ENCODE results near the gene HPSE2.

DNA sequence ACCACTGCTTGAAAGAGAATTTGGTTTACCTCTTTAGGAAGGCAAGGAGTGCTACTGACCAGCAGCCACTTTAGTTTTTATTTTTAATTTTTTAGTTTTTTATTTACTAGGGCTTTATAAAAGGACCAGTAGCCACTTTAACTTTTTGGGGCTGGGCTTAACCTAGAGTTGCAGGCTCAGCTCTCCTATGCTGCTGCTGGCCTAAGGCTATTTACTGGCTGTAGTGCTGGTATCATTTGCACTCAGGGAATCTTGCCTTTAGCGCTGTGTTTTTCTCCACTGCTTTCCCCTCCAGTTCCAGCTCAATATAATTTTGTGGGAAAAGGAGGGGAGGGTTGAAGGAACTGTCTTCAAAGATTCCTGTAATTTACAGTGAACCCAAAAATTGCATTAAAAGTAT is 802.3 kb downstream of the HPSE2 start:
- TF ChIP-seq IRF2 (CRISPR knock-in tag; IDR thresholded peaks at IDR 0.05): no peak
- no peak for TF ChIP-seq REPIN1 (CRISPR knock-in tag; IDR thresholded peaks at IDR 0.05; ENCODE audit: borderline replicate concordance, low read depth)
- TF ChIP-seq DNMT1 (CRISPR knock-in tag; IDR thresholded peaks at IDR 0.05): no peak
- no peak for TF ChIP-seq HMG20B (CRISPR knock-in tag; conservative IDR thresholded peaks at IDR 0.05)
- TF ChIP-seq, protein P1, sequence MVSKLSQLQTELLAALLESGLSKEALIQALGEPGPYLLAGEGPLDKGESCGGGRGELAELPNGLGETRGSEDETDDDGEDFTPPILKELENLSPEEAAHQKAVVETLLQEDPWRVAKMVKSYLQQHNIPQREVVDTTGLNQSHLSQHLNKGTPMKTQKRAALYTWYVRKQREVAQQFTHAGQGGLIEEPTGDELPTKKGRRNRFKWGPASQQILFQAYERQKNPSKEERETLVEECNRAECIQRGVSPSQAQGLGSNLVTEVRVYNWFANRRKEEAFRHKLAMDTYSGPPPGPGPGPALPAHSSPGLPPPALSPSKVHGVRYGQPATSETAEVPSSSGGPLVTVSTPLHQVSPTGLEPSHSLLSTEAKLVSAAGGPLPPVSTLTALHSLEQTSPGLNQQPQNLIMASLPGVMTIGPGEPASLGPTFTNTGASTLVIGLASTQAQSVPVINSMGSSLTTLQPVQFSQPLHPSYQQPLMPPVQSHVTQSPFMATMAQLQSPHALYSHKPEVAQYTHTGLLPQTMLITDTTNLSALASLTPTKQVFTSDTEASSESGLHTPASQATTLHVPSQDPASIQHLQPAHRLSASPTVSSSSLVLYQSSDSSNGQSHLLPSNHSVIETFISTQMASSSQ (IDR thresholded peaks at IDR 0.05; ENCODE audit: low read depth): no peak
- TF ChIP-seq, protein P1 (CRISPR knock-in tag; IDR thresholded peaks at IDR 0.05; ENCODE audit: borderline replicate concordance): no peak
- TF ChIP-seq, protein P2, sequence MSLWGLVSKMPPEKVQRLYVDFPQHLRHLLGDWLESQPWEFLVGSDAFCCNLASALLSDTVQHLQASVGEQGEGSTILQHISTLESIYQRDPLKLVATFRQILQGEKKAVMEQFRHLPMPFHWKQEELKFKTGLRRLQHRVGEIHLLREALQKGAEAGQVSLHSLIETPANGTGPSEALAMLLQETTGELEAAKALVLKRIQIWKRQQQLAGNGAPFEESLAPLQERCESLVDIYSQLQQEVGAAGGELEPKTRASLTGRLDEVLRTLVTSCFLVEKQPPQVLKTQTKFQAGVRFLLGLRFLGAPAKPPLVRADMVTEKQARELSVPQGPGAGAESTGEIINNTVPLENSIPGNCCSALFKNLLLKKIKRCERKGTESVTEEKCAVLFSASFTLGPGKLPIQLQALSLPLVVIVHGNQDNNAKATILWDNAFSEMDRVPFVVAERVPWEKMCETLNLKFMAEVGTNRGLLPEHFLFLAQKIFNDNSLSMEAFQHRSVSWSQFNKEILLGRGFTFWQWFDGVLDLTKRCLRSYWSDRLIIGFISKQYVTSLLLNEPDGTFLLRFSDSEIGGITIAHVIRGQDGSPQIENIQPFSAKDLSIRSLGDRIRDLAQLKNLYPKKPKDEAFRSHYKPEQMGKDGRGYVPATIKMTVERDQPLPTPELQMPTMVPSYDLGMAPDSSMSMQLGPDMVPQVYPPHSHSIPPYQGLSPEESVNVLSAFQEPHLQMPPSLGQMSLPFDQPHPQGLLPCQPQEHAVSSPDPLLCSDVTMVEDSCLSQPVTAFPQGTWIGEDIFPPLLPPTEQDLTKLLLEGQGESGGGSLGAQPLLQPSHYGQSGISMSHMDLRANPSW (CRISPR knock-in tag; IDR thresholded peaks at IDR 0.05; ENCODE audit: borderline replicate concordance): no peak
- TF ChIP-seq IKZF4 (CRISPR knock-in tag; IDR thresholded peaks at IDR 0.05; ENCODE audit: borderline replicate concordance, low read depth, not compliant biosample characterization): no peak
- no peak for TF ChIP-seq POLR2A (IDR thresholded peaks at IDR 0.05; ENCODE audit: insufficient read depth in 1 of 2, low read depth in 2 of 2, low read length in 2 of 2)
- no peak for TF ChIP-seq RXRA (CRISPR knock-in tag; IDR thresholded peaks at IDR 0.05)
